GM12872 (cell line): Measurements from ENCODE around the gene TGFBRAP1.

Experiments
- CTCF ChIP-seq: IDR thresholded peaks from 3 replicates; pipeline ENCODE4 v1.5.1; 2011; ENCODE audit warnings: low read depth, mild to moderate bottlenecking, low read length, moderate library complexity; ENCODE audit not compliant: insufficient read depth

Gene TGFBRAP1

DNA sequence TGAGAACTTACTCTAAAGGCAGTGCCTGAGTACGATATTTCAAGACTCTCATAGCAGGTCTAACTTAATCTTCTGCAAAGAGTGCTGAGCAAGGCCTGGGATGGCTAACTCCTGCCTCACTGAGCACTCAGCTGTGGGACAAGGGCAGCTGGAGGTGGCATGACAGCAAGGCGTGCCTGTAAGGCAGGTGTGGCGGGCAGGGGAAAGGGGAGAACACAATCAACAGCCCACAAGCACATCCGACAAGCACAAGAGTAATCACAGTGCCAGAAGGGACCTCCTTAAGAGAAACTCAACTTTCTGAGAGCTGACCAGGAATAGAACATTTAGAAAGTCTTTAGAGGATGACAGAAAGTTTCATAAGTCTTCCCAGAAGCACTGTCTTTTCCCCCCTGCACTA lies 46.0 kb downstream of the TGFBRAP1 start:
- TF ChIP-seq CTCF: no peak

DNA sequence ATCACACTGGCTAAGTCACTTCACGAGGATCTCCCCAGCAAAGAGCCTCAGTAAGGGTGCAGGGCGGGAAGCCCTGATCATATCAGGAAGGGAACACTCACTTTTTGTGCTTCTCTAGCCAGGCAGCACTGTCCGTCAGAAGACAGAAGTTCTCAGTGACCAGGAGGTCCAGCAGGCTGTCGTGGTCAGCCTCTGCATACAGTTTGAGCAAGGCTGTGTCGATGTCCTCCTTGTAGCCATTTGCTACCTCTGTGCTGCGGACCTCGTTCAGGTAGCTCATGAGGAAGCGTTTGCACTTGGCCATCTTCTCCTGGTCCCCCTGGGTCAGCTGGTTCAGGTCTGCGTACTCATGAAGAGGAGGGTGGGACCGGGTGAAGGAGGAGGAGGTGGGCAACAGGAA lies 49.3 kb downstream of the TGFBRAP1 start:
- TF ChIP-seq CTCF: no peak

GRCh38 chr2:105279126-105279525 lies 50.4 kb downstream of the TGFBRAP1 start:
- no peak for TF ChIP-seq CTCF

- no peak for TF ChIP-seq CTCF
Observed at GRCh38 chr2:105278654-105279053, 50.9 kb downstream of the TGFBRAP1 start.

DNA sequence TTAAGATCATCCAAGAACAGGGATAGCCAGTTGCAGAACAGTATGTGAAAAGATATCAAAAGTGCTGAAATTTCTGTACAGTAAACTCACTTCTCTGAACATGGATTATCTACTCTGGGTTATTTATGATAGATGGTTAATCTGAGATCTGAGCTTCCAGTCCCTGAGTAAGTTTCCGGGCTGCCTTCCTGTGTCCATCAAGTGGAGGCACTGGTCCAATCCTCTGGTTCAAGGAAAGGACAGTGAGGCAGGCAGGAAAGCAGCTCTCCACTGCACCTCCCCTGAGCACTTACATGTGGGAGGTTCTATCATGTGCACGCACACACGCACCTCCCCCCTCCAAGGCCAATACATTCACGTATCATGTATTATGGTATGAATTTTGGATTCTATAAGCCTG lies 55.5 kb downstream of the TGFBRAP1 start:
- TF ChIP-seq CTCF: no peak

- no peak for TF ChIP-seq CTCF
Observed at GRCh38 chr2:105272176-105272575, 57.4 kb downstream of the TGFBRAP1 start.

DNA sequence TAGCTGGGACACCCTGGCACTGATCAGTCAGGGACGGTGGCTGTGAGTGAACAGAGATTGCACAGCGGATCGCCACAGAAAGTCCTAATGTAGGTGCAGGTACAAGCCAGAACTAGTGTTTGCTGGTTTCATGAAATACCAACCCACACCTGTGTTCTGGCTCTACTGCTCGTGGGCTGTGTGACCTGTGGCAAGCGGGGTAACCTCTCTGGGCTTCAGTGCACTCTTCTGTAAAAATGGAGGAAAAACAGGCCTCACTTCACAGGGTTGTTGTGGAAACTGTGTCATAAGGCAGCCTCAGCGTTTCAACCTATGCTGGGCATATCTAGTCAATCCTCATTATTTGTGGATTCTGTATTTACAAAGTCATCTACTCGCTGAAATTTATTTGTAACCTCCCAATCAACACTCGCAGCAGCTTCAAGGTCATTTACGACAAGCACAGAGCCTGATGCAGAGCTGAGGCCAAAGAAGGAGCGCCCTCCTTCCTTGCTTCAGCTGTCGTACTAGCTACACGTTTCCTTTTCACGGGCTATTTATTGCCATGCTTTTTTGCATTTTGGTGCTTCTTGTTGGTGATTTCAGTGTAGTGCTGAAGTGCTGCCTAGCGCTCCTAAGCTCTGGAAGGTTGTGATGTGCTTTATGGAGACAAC lies 58.0 kb downstream of the TGFBRAP1 start:
- TF ChIP-seq CTCF: no peak

DNA sequence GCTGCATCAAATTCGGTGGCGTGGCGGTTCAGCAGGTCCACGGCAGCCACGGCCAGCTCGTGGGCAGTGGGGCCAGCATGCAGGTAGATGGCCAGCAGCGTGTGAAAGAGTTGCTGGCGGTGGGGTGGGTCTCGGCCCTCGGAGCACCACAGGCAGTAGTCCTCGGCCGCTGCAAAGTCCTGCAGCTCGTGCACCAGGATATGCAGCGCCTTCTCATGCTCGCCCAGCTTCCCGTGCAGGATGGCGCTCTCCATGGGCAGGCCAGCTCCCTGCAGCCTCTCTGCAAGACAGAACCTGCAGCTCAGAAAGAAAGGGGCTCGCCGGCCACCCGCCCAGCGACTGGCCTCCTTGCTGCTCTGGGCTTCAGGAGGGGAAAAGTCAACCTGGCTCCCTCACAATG lies 60.1 kb downstream of the TGFBRAP1 start:
- no peak for TF ChIP-seq CTCF
